DND-41 (cell line): ENCODE results near the gene MXI1.

Experiments used
- EZH2 ChIP-seq: IDR thresholded peaks from 3 replicates; pipeline ENCODE4 v1.6.1; 2012; ENCODE audit warnings: borderline replicate concordance, low read depth, mild to moderate bottlenecking, moderate library complexity, low read length, inconsistent platforms; ENCODE audit not compliant: severe bottlenecking
- TF ChIP-seq, protein P1 (sequence below): IDR thresholded peaks from 2 replicates; pipeline ENCODE4 v1.5.1; 2012; ENCODE audit warnings: borderline replicate concordance, low read length, moderate library complexity, mild to moderate bottlenecking; ENCODE audit not compliant: poor library complexity, severe bottlenecking; ENCODE audit errors: extremely low read depth

DNA sequence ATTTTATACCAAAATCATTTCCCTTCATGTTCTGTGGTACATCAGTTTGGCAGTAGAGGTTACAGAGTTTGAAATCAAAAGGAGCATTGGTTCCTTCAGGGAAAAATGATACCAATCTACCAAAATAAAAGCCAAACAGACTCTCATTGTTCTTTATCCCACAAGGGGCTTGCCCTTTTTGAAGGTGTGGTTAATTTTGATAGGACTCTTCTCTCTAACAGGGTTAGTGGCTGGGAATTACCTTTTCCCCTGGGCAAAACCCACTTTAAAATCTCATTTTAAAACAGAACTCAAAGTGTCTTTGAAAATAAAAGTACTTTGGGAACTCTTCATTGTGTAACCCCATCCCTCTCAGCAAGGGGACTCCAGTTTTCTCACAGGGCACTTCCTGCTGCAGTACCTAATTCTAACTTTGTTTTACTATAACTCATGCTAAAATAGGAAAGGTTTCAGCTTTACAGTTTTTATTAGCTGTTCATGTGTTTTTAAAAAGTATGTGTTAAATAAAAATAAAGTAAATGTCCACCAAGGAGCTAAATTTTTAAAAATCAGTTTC lies 66.7 kb downstream of the MXI1 start:
- TF ChIP-seq, protein P1, sequence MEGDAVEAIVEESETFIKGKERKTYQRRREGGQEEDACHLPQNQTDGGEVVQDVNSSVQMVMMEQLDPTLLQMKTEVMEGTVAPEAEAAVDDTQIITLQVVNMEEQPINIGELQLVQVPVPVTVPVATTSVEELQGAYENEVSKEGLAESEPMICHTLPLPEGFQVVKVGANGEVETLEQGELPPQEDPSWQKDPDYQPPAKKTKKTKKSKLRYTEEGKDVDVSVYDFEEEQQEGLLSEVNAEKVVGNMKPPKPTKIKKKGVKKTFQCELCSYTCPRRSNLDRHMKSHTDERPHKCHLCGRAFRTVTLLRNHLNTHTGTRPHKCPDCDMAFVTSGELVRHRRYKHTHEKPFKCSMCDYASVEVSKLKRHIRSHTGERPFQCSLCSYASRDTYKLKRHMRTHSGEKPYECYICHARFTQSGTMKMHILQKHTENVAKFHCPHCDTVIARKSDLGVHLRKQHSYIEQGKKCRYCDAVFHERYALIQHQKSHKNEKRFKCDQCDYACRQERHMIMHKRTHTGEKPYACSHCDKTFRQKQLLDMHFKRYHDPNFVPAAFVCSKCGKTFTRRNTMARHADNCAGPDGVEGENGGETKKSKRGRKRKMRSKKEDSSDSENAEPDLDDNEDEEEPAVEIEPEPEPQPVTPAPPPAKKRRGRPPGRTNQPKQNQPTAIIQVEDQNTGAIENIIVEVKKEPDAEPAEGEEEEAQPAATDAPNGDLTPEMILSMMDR: no peak
- TF ChIP-seq EZH2: no peak
